B cell (primary cell): ENCODE results near the gene CFAP97D2. TPM values are rescaled to one million over a fixed set of nuclear protein-coding genes. Genes with fewer than 3 reads are reported as not detected.
A peak's percentile ranks its signal among the peaks of the same experiment; 100 is the strongest.

ENCODE experiments used
- ATAC-seq: fragments of 200-7000 bp; cut with Tn5 transposase; one replicate; pipeline ENCODE4 v1.10.0; 2021; ENCODE audit warnings: low read depth, mild to moderate bottlenecking, moderate number of reproducible peaks, moderate library complexity
- CTCF ChIA-PET: fragments of 350-600 bp; sonication (Branson Sonifier 250); formaldehyde crosslinking; loops from one replicate; lab custom pipeline; 2021; ENCODE audit warnings: antibody characterized with exemption, inconsistent platforms; lab: Charles Lee
- POLR2A ChIA-PET: fragments of 350-600 bp; sonication (Branson Sonifier 250); formaldehyde crosslinking; loops from one replicate; lab custom pipeline; 2021; ENCODE audit warnings: antibody characterized with exemption; lab: Charles Lee
- DNase-seq: peaks from one replicate; pipeline ENCODE4 v3.0.0; 2013
- H2AFZ ChIP-seq: 2 replicates; pipeline ENCODE4 v1.6.1; 2012; ENCODE audit warnings: mild to moderate bottlenecking, low read depth, low read length; ENCODE audit not compliant: insufficient read depth, poor library complexity, severe bottlenecking
- H3K27ac ChIP-seq, 2 donors: 1 replicate in 1 of 2; 2 replicates in 1 of 2; pipeline ENCODE4 v1.5.1; 2012 to 2013; ENCODE audit warnings: low read length in 2 of 2, mild to moderate bottlenecking in 2 of 2, moderate library complexity in 1 of 2
- H3K27me3 ChIP-seq, 4 experiments: fragments of 200-600 bp in 1 of 4; sonication (generic) in 1 of 4; replicated peaks in 1 of 4; 1 replicate in 2 of 4; 2 replicates in 2 of 4; pipeline versions ENCODE4 v1.6.1 to v1.7.0; 2013 to 2016; ENCODE audit warnings: low read length in 3 of 4, mild to moderate bottlenecking in 2 of 4, mixed read lengths in 1 of 4, moderate library complexity in 1 of 4; ENCODE audit not compliant: insufficient read depth in 4 of 4, control insufficient read depth in 3 of 4; ENCODE audit errors: control extremely low read depth in 1 of 4
- H3K36me3 ChIP-seq, 2 experiments: replicated peaks in 1 of 2; 1 replicate in 1 of 2; 2 replicates in 1 of 2; pipeline versions ENCODE4 v1.6.1 to v1.7.1; 2013; ENCODE audit warnings: low read length in 1 of 2; ENCODE audit not compliant: insufficient read depth in 2 of 2, control insufficient read depth in 1 of 2; ENCODE audit errors: control extremely low read depth in 1 of 2, extremely low read depth in 1 of 2
- H3K4me1 ChIP-seq, 2 donors: fragments of 200-600 bp in 1 of 2; sonication (generic) in 1 of 2; 1 replicate in 1 of 2; 2 replicates in 1 of 2; pipeline versions ENCODE4 v1.5.1 to v1.6.1; 2013 to 2017; ENCODE audit warnings: low read length in 2 of 2; ENCODE audit not compliant: control insufficient read depth in 2 of 2, insufficient read depth in 2 of 2
- H3K4me2 ChIP-seq: replicated peaks from 2 replicates; pipeline ENCODE3; 2012; ENCODE audit warnings: mild to moderate bottlenecking, low read depth, low read length; ENCODE audit not compliant: poor library complexity, severe bottlenecking
- H3K4me3 ChIP-seq, 5 experiments: fragments of 200-600 bp in 1 of 5; sonication (generic) in 1 of 5; 1 replicate in 3 of 5; 2 replicates in 2 of 5; pipeline versions ENCODE4 v1.5.1 to v1.7.0; 2011 to 2016; ENCODE audit warnings: low read length in 4 of 5, mild to moderate bottlenecking in 4 of 5, low read depth in 2 of 5, control low read depth in 1 of 5, moderate library complexity in 1 of 5; ENCODE audit not compliant: insufficient read depth in 1 of 5; ENCODE audit errors: control extremely low read depth in 1 of 5, extremely low read depth in 1 of 5
- H3K79me2 ChIP-seq: fragments of 200-600 bp; sonication (generic); one replicate; pipeline ENCODE4 v1.6.0; 2016; ENCODE audit warnings: low read length; ENCODE audit not compliant: control insufficient read depth, insufficient read depth
- H3K9ac ChIP-seq: fragments of 200-600 bp; sonication (generic); 2 replicates; pipeline ENCODE4 v1.6.1; 2017; ENCODE audit warnings: mild to moderate bottlenecking, low read length, moderate library complexity
- H3K9me3 ChIP-seq, 3 donors: one replicate each; pipeline versions ENCODE4 v1.6.1 to v1.7.1; 2013; ENCODE audit warnings: low read length in 2 of 3; ENCODE audit not compliant: control insufficient read depth in 2 of 3, insufficient read depth in 1 of 3; ENCODE audit errors: control extremely low read depth in 1 of 3
- H4K20me1 ChIP-seq: 2 replicates; pipeline ENCODE4 v1.6.0; 2012; ENCODE audit warnings: mild to moderate bottlenecking, low read length; ENCODE audit not compliant: insufficient read depth, control insufficient read depth, poor library complexity, severe bottlenecking
- H3K27ac Mint-ChIP-seq: one replicate; pipeline ENCODE4 v1.8.0; 2021; ENCODE audit warnings: mixed read lengths
- H3K27me3 Mint-ChIP-seq: one replicate; pipeline ENCODE4 v1.8.0; 2021; ENCODE audit warnings: mixed read lengths
- H3K4me1 Mint-ChIP-seq: one replicate; pipeline ENCODE4 v1.8.0; 2021; ENCODE audit warnings: mixed read lengths
- H3K4me3 Mint-ChIP-seq: one replicate; pipeline ENCODE4 v1.8.0; 2021; ENCODE audit warnings: mixed read lengths
- H3K9me3 Mint-ChIP-seq: one replicate; pipeline ENCODE4 v1.8.0; 2022; ENCODE audit warnings: mixed read lengths; ENCODE audit not compliant: insufficient read depth
- CTCF ChIP-seq: fragments of 200-600 bp; IDR thresholded peaks from one replicate; pipeline ENCODE4 v1.8.0; 2022; ENCODE audit warnings: antibody characterized with exemption, mild to moderate bottlenecking
- EZH2 ChIP-seq: IDR thresholded peaks from 2 replicates; pipeline ENCODE4 v1.6.1; 2012; ENCODE audit warnings: borderline replicate concordance, low read depth, mild to moderate bottlenecking, moderate library complexity, low read length; ENCODE audit not compliant: insufficient read depth, poor library complexity, severe bottlenecking
- WGBS: methylation state at CpG from one replicate; pipeline ENCODE4 v1.1.5; 2013; ENCODE audit warnings: missing lambda C conversion rate; ENCODE audit not compliant: insufficient coverage; 5-methylcytosine and 5-hydroxymethylcytosine counted together
- intact Hi-C: fragments of 100-400 bp; cut with micrococcal nuclease; formaldehyde crosslinking; loops from one replicate; pipeline ENCODE4 v1.10.0; 2022
- polyA plus RNA-seq: library from polyadenylated mRNA; depleted of rRNA; stranded (reverse); fragments of >200 nt; gene quantifications from 2 replicates; pipeline ENCODE4 v1.2.3, GENCODE V29; 2012
- total RNA-seq, 2 donors: library from RNA; stranded (reverse); fragments of 120-200 nt in 1 of 2; gene quantifications; 1 replicate in 1 of 2; 2 replicates in 1 of 2; pipeline versions ENCODE4 v1.2.3 to v1.2.4, GENCODE V29; 2013 to 2022

CFAP97D2 gene
- total and polyA plus RNA-seq, 2 donors (not counting 1 experiment from before 2014, with no cell fraction given) = 0.09 to 0.22 TPM

- H3K27ac ChIP-seq = peak overlapping the region; percentile 39 to 90
- H3K4me3 ChIP-seq = peak overlapping the region; percentile 82 to 95 (median 86)
- H3K9ac ChIP-seq = peak overlapping the region; percentile 88
- peaks cover 40% of the 10 kb centered on the region for H4K20me1 ChIP-seq
- POLR2A ChIA-PET = interaction anchor here (1.0 to 2.3 kb wide), 5 partner anchors 8 to 21 kb away, joined by 4 to 7 read pairs (median 6); no protein-coding TSS in a partner anchor
- peaks cover 0 to 5% of the 10 kb centered on the region in 2 experiments for H3K36me3 ChIP-seq
- TF ChIP-seq CTCF (no peak), EZH2 (no peak)
- peak overlapping the region; percentile 66 for H2AFZ ChIP-seq
- no peaks in the 10 kb centered on the region for H3K27me3 Mint-ChIP-seq
- DNase-seq = peak; percentile 66
- WGBS = under 1% methylated on average over 95 of the region's 95 CpGs
- peaks cover 66% of the 10 kb centered on the region for H3K4me1 Mint-ChIP-seq
- peak; percentile 3 for ATAC-seq
- H3K4me2 ChIP-seq = peak overlapping the region; percentile 95
- peaks cover 39% of the 10 kb centered on the region for H3K79me2 ChIP-seq
- peaks cover 52 to 57% of the 10 kb centered on the region in 2 donors for H3K4me1 ChIP-seq
- no peaks in the 10 kb centered on the region for H3K27me3 ChIP-seq
- peak overlapping the region; percentile 100 for H3K4me3 Mint-ChIP-seq
- intact Hi-C loops = loop anchor here (5.0 kb wide), 1 partner anchor 314 kb away; no protein-coding TSS in a partner anchor
- CTCF ChIA-PET = interaction anchor here (1.5 to 1.6 kb wide), 3 partner anchors 11 to 22 kb away, joined by 3 to 5 read pairs (median 3); no protein-coding TSS in a partner anchor
- peak overlapping the region; percentile 87 for H3K27ac Mint-ChIP-seq
- H3K9me3 Mint-ChIP-seq = no peaks in the 10 kb centered on the region
- no peaks in the 10 kb centered on the region for H3K9me3 ChIP-seq
Observed at GRCh38 chr13:114131583-114132418, 47.3 kb upstream of the CFAP97D2 start.
